Measurements from ENCODE around the gene SNRPE. TPM values are rescaled to one million over a fixed set of nuclear protein-coding genes. Genes with fewer than 3 reads are reported as not detected.

Gene SNRPE
- total and polyA plus RNA-seq, 9 of the 15 experiments (the other 6 are each of a cell fraction or from before 2014, with no cell fraction given): 216 to 1,893 (median 487) TPM

- TF ChIP-seq ZNF655 (CRISPR knock-in tag; IDR thresholded peaks at IDR 0.05) (no peak), E2F6 (IDR thresholded peaks at IDR 0.05; ENCODE audit: borderline replicate concordance in 1 of 2, extremely low read depth in 1 of 2, insufficient read depth in 1 of 2, insufficient read length in 1 of 2, low read depth in 1 of 2, low read length in 1 of 2, poor library complexity in 1 of 2, severe bottlenecking in 1 of 2) (no peak), HDAC1 (IDR thresholded peaks at IDR 0.05) (no peak), CREB3L1 (IDR thresholded peaks at IDR 0.05; ENCODE audit: borderline replicate concordance, low read depth) (no peak), NBN (IDR thresholded peaks at IDR 0.05; ENCODE audit: low read depth) (no peak)
Observed at GRCh38 chr1:203818399-203818798, 43.0 kb upstream of the SNRPE start (continued).

- Histone ChIP-seq H3K9me1 (ENCODE audit: control insufficient read depth, insufficient read depth, low read length) (no peaks in the 10 kb centered on the region), H3K4me1 (replicated peaks in 1 of 2; ENCODE audit: control insufficient read depth in 2 of 2, insufficient read depth in 2 of 2, low read length in 2 of 2) (no peaks in the 10 kb centered on the region), H4K20me1 (replicated peaks; ENCODE audit: control insufficient read depth, insufficient read depth, low read length) (peaks cover 6% of the 10 kb centered on the region; the same call in 1 of the 2 replicates), H3K4me3 (no peak overlapping the region), H3K4me2 (ENCODE audit: insufficient read depth, low read length) (no peak overlapping the region), H3K9ac (ENCODE audit: insufficient read depth in 1 of 2, low read depth in 2 of 2, low read length in 2 of 2) (no peak overlapping the region), H3K9me3 (replicated peaks; ENCODE audit: control insufficient read depth, insufficient read depth, low read depth, low read length) (no peaks in the 10 kb centered on the region), H3K79me2 (ENCODE audit: control insufficient read depth, insufficient read depth, low read length) (peaks cover 45% of the 10 kb centered on the region), H3K36me3 (ENCODE audit: control insufficient read depth, insufficient read depth, low read length) (peaks cover 90% of the 10 kb centered on the region), H3K27me3 (ENCODE audit: control insufficient read depth in 2 of 2, insufficient read depth in 2 of 2, low read length in 2 of 2) (no peaks in the 10 kb centered on the region), H2AFZ (ENCODE audit: low read depth, low read length) (no peak overlapping the region), H3K27ac (ENCODE audit: extremely low read depth, low read depth, low read length) (no peak overlapping the region)
- ChIA-PET CTCF (ENCODE audit: low intra/inter-chr PET ratio) (no interaction called here), POLR2A (interaction anchor here (1.6 kb wide), 1 partner anchor 13 kb away, joined by 4 read pairs; no protein-coding TSS in a partner anchor)
- in situ Hi-C loops (cut with MboI): no loop called here
- no TSS peak for BruUV-seq (replicated peaks)
- no peak for ATAC-seq
- intact Hi-C loops (cut with micrococcal nuclease): no loop called here
- DNase-seq (ENCODE audit: extremely low read depth in 1 of 4, low spot score in 3 of 4): no peak
- FAIRE-seq: no peak
- 100% methylated on average over 1 of the region's 1 CpG for WGBS (ENCODE audit: insufficient coverage, low coverage, missing lambda C conversion rate)
- TF ChIP-seq XRCC5 (IDR thresholded peaks at IDR 0.05; ENCODE audit: low read depth, low read length) (no peak), ZC3H4 (CRISPR knock-in tag; IDR thresholded peaks at IDR 0.05; ENCODE audit: borderline replicate concordance) (no peak), ZFPM2 (CRISPR knock-in tag; IDR thresholded peaks at IDR 0.05) (no peak)
Observed at GRCh38 chr1:203823306-203823705, 38.1 kb upstream of the SNRPE start.

All from K562 (cell line).